Measurements from ENCODE around the gene FRMD4A. TPM values are rescaled to one million over a fixed set of nuclear protein-coding genes. Genes with fewer than 3 reads are reported as not detected.
A peak's percentile ranks its signal among the peaks of the same experiment; 100 is the strongest.

The FRMD4A gene
- total RNA-seq, 4 donors from 2014 or later, result 13.7 to 27.2 (median 19.6) TPM

GRCh38 chr10:13961097-13961496 is 369.6 kb downstream of the FRMD4A start:
- peak; percentile 29 for ATAC-seq
- no peaks in the 10 kb centered on the region for H3K36me3 ChIP-seq

DNA sequence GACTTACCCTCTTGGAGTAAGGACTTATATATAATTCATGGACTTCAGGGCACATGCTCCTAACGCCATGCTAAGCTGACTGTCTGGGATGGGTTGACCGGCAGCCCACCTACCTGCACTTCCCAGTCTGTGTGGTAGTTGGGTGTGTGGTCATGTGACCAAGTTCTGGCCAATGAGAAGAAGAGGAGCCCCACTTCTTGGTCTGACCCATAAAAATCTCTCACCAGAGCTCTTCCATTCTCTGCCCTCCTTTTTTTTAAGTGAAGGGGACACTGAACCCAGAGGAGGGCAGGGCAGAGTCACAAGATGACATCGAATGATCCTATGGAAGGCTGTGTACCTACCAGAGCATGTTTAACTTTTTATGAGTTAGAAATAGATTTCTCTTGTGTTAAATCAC is 370.1 kb downstream of the FRMD4A start:
- Histone ChIP-seq H3K36me3 (no peaks in the 10 kb centered on the region), H3K4me3 (no peak overlapping the region), H3K4me1 (peaks cover 2 to 51% (median 22%) of the 10 kb centered on the region in 3 donors), H3K27me3 (no peaks in the 10 kb centered on the region), H3K27ac (peak overlapping the region; percentile 74 to 86 (median 79)), H3K9me3 (no peaks in the 10 kb centered on the region)
- WGBS, 2 donors (ENCODE audit: low coverage in 1 of 2), result 50 to 82% methylated on average over 1 to 2 of the region's 3 CpGs
- TF ChIP-seq POLR2A (IDR thresholded peaks at IDR 0.05), result no peak
- no peak for TF ChIP-seq CTCF (IDR thresholded peaks at IDR 0.05)
- no peak for TF ChIP-seq EP300 (IDR thresholded peaks at IDR 0.05)
- TF ChIP-seq POLR2AphosphoS5 (IDR thresholded peaks at IDR 0.05), result no peak
- ATAC-seq, result no peak

More at GRCh38 chr10:13961097-13961496, 369.6 kb downstream of the FRMD4A start:
- no peaks in the 10 kb centered on the region for H3K9me3 ChIP-seq
- peaks cover 2 to 46% (median 22%) of the 10 kb centered on the region in 3 donors for H3K4me1 ChIP-seq
- WGBS, 2 donors (ENCODE audit: low coverage in 1 of 2), result 18 to 22% methylated on average over 5 of the region's 5 CpGs
- peak overlapping the region; percentile 74 to 86 (median 79) for H3K27ac ChIP-seq
- H3K27me3 ChIP-seq, result no peaks in the 10 kb centered on the region
- TF ChIP-seq POLR2AphosphoS5 (IDR thresholded peaks at IDR 0.05), result peak; percentile 9
- TF ChIP-seq EP300 (IDR thresholded peaks at IDR 0.05), result no peak
- no peak overlapping the region for H3K4me3 ChIP-seq

DNA sequence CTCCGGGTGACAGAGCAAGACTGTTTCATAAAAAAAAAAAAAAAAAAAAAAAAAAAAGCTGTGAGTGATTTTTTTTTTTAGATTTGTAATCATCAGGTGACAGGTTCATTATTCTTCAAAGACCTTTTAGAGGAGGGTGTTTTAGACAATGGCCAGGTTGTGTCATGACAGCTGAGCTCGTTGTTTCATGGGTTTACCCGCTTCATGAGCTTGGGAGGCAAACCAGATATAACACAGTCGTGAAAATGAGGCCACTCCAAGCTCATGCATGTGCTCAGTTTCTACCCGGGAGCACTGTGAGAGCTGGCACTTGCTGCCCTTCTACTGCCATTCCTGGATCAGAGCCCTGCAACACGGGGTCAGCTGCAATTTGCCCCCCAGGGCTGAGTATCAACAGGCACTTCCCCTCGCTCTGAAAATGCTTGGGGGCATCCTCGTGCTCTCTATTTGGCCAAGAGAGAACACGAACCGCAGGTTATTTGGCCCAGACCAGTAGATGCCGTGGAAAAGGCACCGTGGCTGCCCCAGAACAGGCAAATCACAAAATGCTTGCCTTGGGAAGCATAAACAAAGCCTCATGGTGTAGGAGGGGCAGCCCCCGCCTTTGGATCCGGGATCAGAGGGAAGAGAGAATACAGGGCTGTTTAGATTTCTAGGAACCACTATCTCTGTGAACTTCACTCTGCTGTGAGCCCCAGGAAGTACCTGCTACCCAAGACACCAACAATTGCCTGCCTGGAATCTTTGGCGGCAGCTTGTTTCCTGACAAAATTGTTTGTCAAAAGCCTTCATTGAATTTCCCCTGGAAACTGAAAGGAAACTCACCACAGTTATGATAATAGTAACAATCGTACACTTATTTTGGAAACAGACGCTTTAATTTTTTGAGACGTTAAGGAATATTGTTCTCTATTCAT is 371.0 kb downstream of the FRMD4A start:
- TF ChIP-seq POLR2AphosphoS5 (IDR thresholded peaks at IDR 0.05) (peak; percentile 32), POLR2A (IDR thresholded peaks at IDR 0.05) (no peak), EP300 (IDR thresholded peaks at IDR 0.05) (no peak), CTCF (IDR thresholded peaks at IDR 0.05) (no peak)
- Histone ChIP-seq H3K27me3 (no peaks in the 10 kb centered on the region), H3K4me3 (peak overlapping the region; percentile 31 to 38), H3K9me3 (no peaks in the 10 kb centered on the region), H3K4me1 (peaks cover 2 to 52% (median 22%) of the 10 kb centered on the region in 3 donors), H3K27ac (peak overlapping the region; percentile 74 to 86 (median 79)), H3K36me3 (no peaks in the 10 kb centered on the region)
- WGBS, 2 donors (ENCODE audit: low coverage in 1 of 2), result 13 to 31% methylated on average over 5 to 10 of the region's 18 CpGs
- no peak for ATAC-seq

DNA sequence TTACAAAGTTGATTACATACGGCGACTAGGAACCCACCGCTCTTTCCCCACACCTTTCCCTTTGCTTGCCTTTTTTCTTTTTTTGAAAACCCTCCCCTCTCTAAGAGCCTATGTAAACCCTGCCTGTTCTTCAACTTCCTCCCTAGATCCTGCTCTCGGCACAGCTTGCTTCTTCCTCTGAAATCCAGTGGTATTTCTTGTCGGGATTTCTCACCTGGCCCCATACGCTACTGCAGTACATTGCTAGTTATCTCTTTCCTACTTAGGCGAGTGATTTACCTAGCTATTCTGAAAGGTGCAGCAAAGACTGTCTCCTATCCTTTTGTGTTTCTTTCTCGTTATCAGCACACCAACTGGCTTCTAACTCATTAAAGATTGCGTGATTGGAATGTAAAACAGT is 372.9 kb downstream of the FRMD4A start:
- Histone ChIP-seq H3K4me3 (no peak overlapping the region), H3K9me3 (no peaks in the 10 kb centered on the region), H3K36me3 (no peaks in the 10 kb centered on the region), H3K4me1 (peaks cover 2 to 52% (median 22%) of the 10 kb centered on the region in 3 donors), H3K27me3 (no peaks in the 10 kb centered on the region), H3K27ac (peak overlapping the region in 3 of 4 donors; percentile 77 to 80 (median 78))
- WGBS, 2 donors (ENCODE audit: low coverage in 1 of 2), result 89 to 92% methylated on average over 9 of the region's 9 CpGs
- no peak for ATAC-seq
- TF ChIP-seq POLR2AphosphoS5 (IDR thresholded peaks at IDR 0.05) (no peak), POLR2A (IDR thresholded peaks at IDR 0.05) (no peak), CTCF (IDR thresholded peaks at IDR 0.05) (no peak), EP300 (IDR thresholded peaks at IDR 0.05) (no peak)

GRCh38 chr10:13956826-13957225 is 373.9 kb downstream of the FRMD4A start:
- H3K27ac ChIP-seq, result peak overlapping the region; percentile 72 to 80 (median 78)
- peak; percentile 92 for ATAC-seq
- 9 to 35% methylated on average over 8 of the region's 8 CpGs for WGBS, 2 donors (ENCODE audit: low coverage in 1 of 2)
- no peaks in the 10 kb centered on the region for H3K27me3 ChIP-seq
- TF ChIP-seq EP300 (IDR thresholded peaks at IDR 0.05), result no peak
- TF ChIP-seq POLR2A (IDR thresholded peaks at IDR 0.05), result no peak
- peak; percentile 80 for TF ChIP-seq POLR2AphosphoS5 (IDR thresholded peaks at IDR 0.05)
- TF ChIP-seq CTCF (IDR thresholded peaks at IDR 0.05), result peak; percentile 42 to 80 (median 72)
- H3K9me3 ChIP-seq, result no peaks in the 10 kb centered on the region
- no peaks in the 10 kb centered on the region for H3K36me3 ChIP-seq
- no peak overlapping the region for H3K4me3 ChIP-seq
- peaks cover 2 to 52% (median 22%) of the 10 kb centered on the region in 3 donors for H3K4me1 ChIP-seq
